Measurements from ENCODE around the gene ZNF175.

- TF ChIP-seq REST (IDR thresholded peaks at IDR 0.05; ENCODE audit: borderline replicate concordance) = no peak
- no peak for TF ChIP-seq REST (CRISPR knock-in tag; IDR thresholded peaks at IDR 0.05; ENCODE audit: low read depth)
- no peak for TF ChIP-seq KLF6 (CRISPR knock-in tag; IDR thresholded peaks at IDR 0.05; ENCODE audit: borderline replicate concordance)
- TF ChIP-seq BRD9 (IDR thresholded peaks at IDR 0.05; ENCODE audit: low read depth, partially characterized antibody) = no peak
- no peak for TF ChIP-seq SREBF2 (CRISPR knock-in tag; IDR thresholded peaks at IDR 0.05)
- no peak for TF ChIP-seq EZH2 (IDR thresholded peaks at IDR 0.05; ENCODE audit: borderline replicate concordance, low read depth, low read length)
- no peak for TF ChIP-seq USF1 (CRISPR knock-in tag; IDR thresholded peaks at IDR 0.05)
- TF ChIP-seq E2F1 (CRISPR knock-in tag; IDR thresholded peaks at IDR 0.05) = no peak
- no peak for TF ChIP-seq TSHZ1 (CRISPR knock-in tag; IDR thresholded peaks at IDR 0.05)
- TF ChIP-seq CTCF (IDR thresholded peaks at IDR 0.05 in 2 of 3, conservative IDR thresholded peaks at IDR 0.05 in 1 of 3; ENCODE audit: insufficient read depth in 2 of 3, low read depth in 1 of 3, low read length in 3 of 3) = no peak
- no peak for TF ChIP-seq TFAM (CRISPR knock-in tag; conservative IDR thresholded peaks at IDR 0.05)
Measured at GRCh38 chr19:51628153-51628939, 57.3 kb downstream of the ZNF175 start.

Measured in K562 (cell line).